ENCODE data around the gene KLHL14. TPM values are rescaled to one million over a fixed set of nuclear protein-coding genes. Genes with fewer than 3 reads are reported as not detected.

KLHL14 gene
- total and polyA plus RNA-seq, 2 of the 13 experiments (the other 11 are each of a cell fraction or from before 2014, with no cell fraction given), result 16.0 to 41.8 TPM

- FAIRE-seq (no peak), DNase-seq (ENCODE audit: low spot score) (no peak), ATAC-seq (no peak)
- H2AFZ ChIP-seq (ENCODE audit: low read length), result no peak overlapping the region
- no peaks in the 10 kb centered on the region for H3K27me3 ChIP-seq (ENCODE audit: control insufficient read depth in 1 of 2, insufficient read depth in 2 of 2, low read length in 2 of 2)
- H3K27ac ChIP-seq (ENCODE audit: extremely low read length, insufficient read depth, low read length), result no peak overlapping the region
- ChIA-PET POLR2A (no interaction called here), CTCF (ENCODE audit: low intra/inter-chr PET ratio, low total read pairs) (no interaction called here)
- H3K79me2 ChIP-seq (ENCODE audit: insufficient read depth, low read length), result peaks cover 17% of the 10 kb centered on the region
- no peaks in the 10 kb centered on the region for H3K4me1 ChIP-seq (ENCODE audit: insufficient read depth, low read length)
- H4K20me1 ChIP-seq (ENCODE audit: insufficient read depth, low read length), result no peaks in the 10 kb centered on the region
- in situ Hi-C loops (cut with HindIII; ENCODE audit: extremely low pct_ligation_motif_present, low pct_unique_long_range_greater_than_20kb), result no loop called here
- 93% methylated on average over 3 of the region's 3 CpGs for WGBS (ENCODE audit: low lambda C conversion rate)
- intact Hi-C loops (cut with micrococcal nuclease; ENCODE audit: unreplicated experiment), result no loop called here
- no peaks in the 10 kb centered on the region for H3K9me3 ChIP-seq (ENCODE audit: low read length)
- peaks cover 4 to 46% of the 10 kb centered on the region in 2 experiments; a peak in 4 of 5 replicates for H3K36me3 ChIP-seq (replicated peaks in 1 of 2; ENCODE audit: control insufficient read depth in 1 of 2, insufficient read depth in 2 of 2, low read length in 2 of 2)
- H3K4me2 ChIP-seq (ENCODE audit: low read depth, low read length), result no peak overlapping the region
- H3K9ac ChIP-seq (ENCODE audit: insufficient read depth, low read depth, low read length), result no peak overlapping the region
- H3K4me3 ChIP-seq (replicated peaks in 1 of 3; ENCODE audit: insufficient read depth in 1 of 3, low read depth in 2 of 3, low read length in 3 of 3), result no peak overlapping the region
- BruUV-seq (replicated peaks), result no TSS peak
- TF ChIP-seq, protein P1, sequence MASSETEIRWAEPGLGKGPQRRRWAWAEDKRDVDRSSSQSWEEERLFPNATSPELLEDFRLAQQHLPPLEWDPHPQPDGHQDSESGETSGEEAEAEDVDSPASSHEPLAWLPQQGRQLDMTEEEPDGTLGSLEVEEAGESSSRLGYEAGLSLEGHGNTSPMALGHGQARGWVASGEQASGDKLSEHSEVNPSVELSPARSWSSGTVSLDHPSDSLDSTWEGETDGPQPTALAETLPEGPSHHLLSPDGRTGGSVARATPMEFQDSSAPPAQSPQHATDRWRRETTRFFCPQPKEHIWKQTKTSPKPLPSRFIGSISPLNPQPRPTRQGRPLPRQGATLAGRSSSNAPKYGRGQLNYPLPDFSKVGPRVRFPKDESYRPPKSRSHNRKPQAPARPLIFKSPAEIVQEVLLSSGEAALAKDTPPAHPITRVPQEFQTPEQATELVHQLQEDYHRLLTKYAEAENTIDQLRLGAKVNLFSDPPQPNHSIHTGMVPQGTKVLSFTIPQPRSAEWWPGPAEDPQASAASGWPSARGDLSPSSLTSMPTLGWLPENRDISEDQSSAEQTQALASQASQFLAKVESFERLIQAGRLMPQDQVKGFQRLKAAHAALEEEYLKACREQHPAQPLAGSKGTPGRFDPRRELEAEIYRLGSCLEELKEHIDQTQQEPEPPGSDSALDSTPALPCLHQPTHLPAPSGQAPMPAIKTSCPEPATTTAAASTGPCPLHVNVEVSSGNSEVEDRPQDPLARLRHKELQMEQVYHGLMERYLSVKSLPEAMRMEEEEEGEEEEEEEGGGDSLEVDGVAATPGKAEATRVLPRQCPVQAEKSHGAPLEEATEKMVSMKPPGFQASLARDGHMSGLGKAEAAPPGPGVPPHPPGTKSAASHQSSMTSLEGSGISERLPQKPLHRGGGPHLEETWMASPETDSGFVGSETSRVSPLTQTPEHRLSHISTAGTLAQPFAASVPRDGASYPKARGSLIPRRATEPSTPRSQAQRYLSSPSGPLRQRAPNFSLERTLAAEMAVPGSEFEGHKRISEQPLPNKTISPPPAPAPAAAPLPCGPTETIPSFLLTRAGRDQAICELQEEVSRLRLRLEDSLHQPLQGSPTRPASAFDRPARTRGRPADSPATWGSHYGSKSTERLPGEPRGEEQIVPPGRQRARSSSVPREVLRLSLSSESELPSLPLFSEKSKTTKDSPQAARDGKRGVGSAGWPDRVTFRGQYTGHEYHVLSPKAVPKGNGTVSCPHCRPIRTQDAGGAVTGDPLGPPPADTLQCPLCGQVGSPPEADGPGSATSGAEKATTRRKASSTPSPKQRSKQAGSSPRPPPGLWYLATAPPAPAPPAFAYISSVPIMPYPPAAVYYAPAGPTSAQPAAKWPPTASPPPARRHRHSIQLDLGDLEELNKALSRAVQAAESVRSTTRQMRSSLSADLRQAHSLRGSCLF (CRISPR knock-in tag; IDR thresholded peaks at IDR 0.05; ENCODE audit: borderline replicate concordance), result no peak
- no peak for TF ChIP-seq ZNF234 (CRISPR knock-in tag; conservative IDR thresholded peaks at IDR 0.05)
- TF ChIP-seq ZNF883 (CRISPR knock-in tag; IDR thresholded peaks at IDR 0.05; ENCODE audit: not compliant biosample characterization), result no peak
- no peak for TF ChIP-seq SATB2 (CRISPR knock-in tag; IDR thresholded peaks at IDR 0.05)
- TF ChIP-seq ZNF205 (CRISPR knock-in tag; IDR thresholded peaks at IDR 0.05), result no peak
- TF ChIP-seq ZNF33A (CRISPR knock-in tag; IDR thresholded peaks at IDR 0.05; ENCODE audit: borderline replicate concordance), result no peak
- TF ChIP-seq ZNF432 (CRISPR knock-in tag; IDR thresholded peaks at IDR 0.05; ENCODE audit: borderline replicate concordance), result no peak
- TF ChIP-seq ZNF30 (CRISPR knock-in tag; IDR thresholded peaks at IDR 0.05), result no peak
- no peak for TF ChIP-seq CBFB (CRISPR knock-in tag; IDR thresholded peaks at IDR 0.05)
- no peak for TF ChIP-seq ZNF788 (CRISPR knock-in tag; IDR thresholded peaks at IDR 0.05; ENCODE audit: borderline replicate concordance)
- TF ChIP-seq, protein P2, sequence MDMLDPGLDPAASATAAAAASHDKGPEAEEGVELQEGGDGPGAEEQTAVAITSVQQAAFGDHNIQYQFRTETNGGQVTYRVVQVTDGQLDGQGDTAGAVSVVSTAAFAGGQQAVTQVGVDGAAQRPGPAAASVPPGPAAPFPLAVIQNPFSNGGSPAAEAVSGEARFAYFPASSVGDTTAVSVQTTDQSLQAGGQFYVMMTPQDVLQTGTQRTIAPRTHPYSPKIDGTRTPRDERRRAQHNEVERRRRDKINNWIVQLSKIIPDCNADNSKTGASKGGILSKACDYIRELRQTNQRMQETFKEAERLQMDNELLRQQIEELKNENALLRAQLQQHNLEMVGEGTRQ (IDR thresholded peaks at IDR 0.05; ENCODE audit: low read depth, low read length), result no peak
- TF ChIP-seq, protein P2 (CRISPR knock-in tag; IDR thresholded peaks at IDR 0.05; ENCODE audit: borderline replicate concordance), result no peak
- TF ChIP-seq ZNF709 (CRISPR knock-in tag; IDR thresholded peaks at IDR 0.05), result no peak
- no peak for TF ChIP-seq FOXA1 (IDR thresholded peaks at IDR 0.05)
- no peak for TF ChIP-seq FOXA1 (CRISPR knock-in tag; IDR thresholded peaks at IDR 0.05)
- no peak for TF ChIP-seq ZNF530 (CRISPR knock-in tag; IDR thresholded peaks at IDR 0.05; ENCODE audit: low read depth)
- no peak for TF ChIP-seq TIGD3 (CRISPR knock-in tag; IDR thresholded peaks at IDR 0.05; ENCODE audit: borderline replicate concordance)
- TF ChIP-seq ZNF543 (CRISPR knock-in tag; IDR thresholded peaks at IDR 0.05), result no peak
These were observed 50.5 kb downstream of the KLHL14 start for GRCh38 chr18:32722279-32722678.

All from HepG2 (cell line).